GM08714 (cell line): ENCODE data around the gene UPK3B.
"Not testable (repeated sequence)": the region's sequence is repeated elsewhere in the genome, so short reads cannot be mapped to it uniquely, and the experiment has no call there.

ENCODE experiments used
- H3K4me3 ChIP-seq: fragments of 200-500 bp; sonication (Bioruptor generic); 2 replicates; pipeline ENCODE4 v1.5.1; 2014; ENCODE audit warnings: mild to moderate bottlenecking, low read length, inconsistent platforms
- ZNF274 ChIP-seq: IDR thresholded peaks from 2 replicates; pipeline ENCODE4 v1.6.1; 2012; ENCODE audit warnings: mild to moderate bottlenecking, low read depth, low read length

The UPK3B gene

GRCh38 chr7:76509931-76510877, at the start of gene UPK3B:
UPK3B (plus strand) TSS chr7:76510552; CDS start chr7:76510653, 101 bp downstream.
- no peak within 1 kb of the TSS for H3K4me3 ChIP-seq
- TF ChIP-seq ZNF274: no peak

DNA sequence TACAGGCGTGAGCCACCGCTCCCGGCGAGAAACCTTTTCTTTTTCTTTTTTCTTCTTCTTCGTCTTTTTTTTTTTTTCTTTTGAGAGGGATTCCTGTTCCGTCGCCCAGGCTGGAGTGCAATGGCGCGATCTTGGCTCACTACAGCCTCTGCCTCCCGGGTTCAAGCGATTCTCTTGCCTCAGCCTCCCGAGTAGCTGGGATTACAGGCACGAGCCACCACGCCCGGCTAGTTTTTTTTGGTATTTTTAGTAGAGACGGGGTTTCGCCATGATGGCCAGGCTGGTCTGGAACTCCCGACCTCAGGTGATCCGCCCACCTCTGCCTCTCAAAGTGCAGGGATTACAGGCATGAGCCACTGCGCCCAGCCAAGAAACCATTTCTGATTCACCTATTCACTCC, 49.6 kb upstream of the UPK3B start:
- not testable (repeated sequence) for H3K4me3 ChIP-seq

DNA sequence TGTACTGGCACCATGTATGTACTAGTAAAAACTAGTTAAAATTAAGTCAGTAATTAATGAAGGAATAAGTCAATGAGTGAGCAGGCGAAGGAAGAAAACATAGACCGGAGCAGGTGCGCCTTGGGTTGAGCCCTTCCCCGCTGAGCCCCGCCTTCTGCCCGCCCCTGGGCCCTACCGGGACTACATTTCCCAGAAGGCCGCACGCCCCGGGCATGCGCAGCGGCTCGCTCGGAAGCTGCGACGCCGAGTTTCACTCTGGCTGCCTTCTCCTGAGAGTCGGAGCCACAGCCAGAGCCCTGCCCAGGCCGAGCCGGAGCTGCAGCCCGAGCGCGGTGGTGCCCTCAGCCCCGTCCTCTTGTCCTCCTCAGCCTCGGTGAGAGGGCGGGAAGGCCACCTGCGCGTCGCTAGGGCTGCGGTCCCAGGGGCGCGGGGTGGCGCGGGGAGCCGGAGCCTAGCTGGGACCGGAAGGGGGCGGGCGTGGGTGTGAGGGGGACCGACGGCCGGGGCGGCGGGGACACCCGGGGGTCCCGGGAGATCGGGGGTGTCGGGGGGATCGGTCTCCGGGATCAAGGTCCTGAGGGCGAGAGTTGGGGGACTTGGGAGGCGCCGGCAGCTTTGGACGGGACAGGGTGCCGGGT, 48.8 kb upstream of the UPK3B start, which contains the start of gene DTX2:
Gene DTX2, plus strand, starts transcription at position 246 of the 638 bp plus-strand sequence. CDS start 18,801 bp downstream, outside the sequence.
- H3K4me3 ChIP-seq: peak within 1 kb of the TSS; percentile 53; the same call in 1 of the 2 replicates

- not testable (repeated sequence) for H3K4me3 ChIP-seq
Observed at GRCh38 chr7:76462271-76462882, 48.0 kb upstream of the UPK3B start.

DNA sequence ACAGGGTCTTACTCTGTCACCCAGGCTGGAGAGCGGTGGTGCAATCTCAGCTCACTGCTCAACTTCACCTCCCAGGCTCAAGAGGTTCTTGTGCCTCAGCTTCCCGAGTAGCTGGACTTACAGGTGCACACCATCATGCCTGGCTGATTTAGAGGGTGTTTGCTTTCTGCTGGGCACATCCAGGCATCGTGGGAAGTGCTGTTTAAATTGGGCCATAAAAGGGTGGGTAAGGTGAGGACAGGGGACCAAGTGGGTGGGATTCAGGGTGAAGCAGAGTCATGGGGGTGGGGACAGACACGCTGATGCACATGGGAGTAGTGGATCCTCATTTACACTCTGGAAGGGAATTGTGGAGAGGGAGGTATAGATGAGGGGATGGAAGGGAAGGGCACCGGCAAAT, 45.4 kb upstream of the UPK3B start:
- H3K4me3 ChIP-seq: not testable (repeated sequence)

- H3K4me3 ChIP-seq: not testable (repeated sequence)
Observed at GRCh38 chr7:76465950-76466349, 44.4 kb upstream of the UPK3B start.

DNA sequence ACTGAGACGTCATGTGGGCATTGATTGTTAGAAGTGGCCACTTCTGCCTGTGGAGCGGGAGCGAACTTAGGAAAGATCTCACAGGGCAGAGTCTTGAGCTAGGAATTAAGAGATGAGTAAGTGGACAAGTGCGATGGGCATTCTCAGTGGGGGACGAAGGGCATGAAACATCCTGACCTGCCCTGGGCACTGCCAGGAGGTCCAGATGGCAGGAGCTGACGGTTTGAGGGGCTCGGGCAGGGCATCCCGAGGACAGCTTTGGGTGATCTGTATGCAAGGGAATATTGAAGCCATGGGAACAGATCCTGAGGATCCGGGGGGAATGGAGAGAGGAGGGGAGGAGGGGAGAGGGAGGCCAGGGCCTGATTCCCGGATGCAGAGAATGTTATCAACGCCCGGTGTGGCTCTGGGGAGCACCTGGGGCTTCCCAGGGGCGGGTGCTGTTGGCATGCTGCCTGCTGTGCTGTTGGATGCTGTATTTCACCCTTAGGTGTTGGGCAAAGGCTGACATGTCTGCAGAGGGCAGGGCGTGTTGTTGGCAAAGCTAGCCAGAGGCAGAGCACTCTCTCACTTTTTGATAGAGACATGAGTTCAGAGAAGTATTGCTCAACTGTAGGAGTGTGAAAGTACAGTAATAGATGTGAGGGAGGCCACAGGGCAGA, 42.5 kb upstream of the UPK3B start:
- H3K4me3 ChIP-seq: not testable (repeated sequence)

GRCh38 chr7:76471556-76472221, 38.7 kb upstream of the UPK3B start:
- not testable (repeated sequence) for H3K4me3 ChIP-seq

DNA sequence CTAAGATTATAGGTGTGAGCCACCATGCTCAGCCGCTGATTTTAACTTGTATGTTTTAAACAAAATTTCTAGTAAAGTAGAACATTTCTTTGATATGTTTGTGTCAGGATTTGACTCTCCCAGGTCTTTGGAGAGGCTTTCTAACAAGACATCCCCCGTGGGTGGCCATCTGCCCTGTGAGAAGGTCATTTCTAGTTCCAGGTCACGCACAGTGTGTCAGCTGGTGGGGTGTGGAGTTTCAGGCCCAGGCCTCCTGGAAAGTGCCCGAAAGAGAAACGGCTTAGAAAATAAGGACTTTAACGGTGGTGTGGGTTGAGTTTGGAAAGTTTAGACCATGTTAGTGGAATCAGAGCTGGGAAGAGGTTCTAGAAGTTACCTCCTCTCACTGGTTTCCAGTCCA, 37.3 kb upstream of the UPK3B start:
- not testable (repeated sequence) for H3K4me3 ChIP-seq

- not testable (repeated sequence) for H3K4me3 ChIP-seq
Observed at GRCh38 chr7:76476280-76476679, 34.1 kb upstream of the UPK3B start.

GRCh38 chr7:76476742-76477474, 33.4 kb upstream of the UPK3B start:
- not testable (repeated sequence) for H3K4me3 ChIP-seq

DNA sequence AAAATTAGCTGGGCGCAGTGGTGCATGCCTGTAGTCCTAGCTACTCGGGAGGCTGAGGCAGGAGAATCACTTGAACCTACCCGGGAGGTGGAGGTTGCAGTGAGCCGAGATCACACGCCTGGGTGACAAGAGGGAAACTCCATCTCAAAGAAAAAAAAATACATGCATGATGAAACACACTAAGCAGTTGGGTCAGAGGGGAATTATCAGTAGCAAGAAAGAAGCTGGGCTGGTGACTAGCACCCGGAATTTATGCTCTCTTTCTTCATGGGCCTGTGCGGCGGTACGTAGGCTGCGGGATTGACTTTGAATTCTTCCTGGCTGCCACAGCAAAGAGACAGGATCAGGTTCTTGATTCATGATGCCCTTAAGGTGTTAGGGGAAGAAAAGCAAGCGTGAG, 30.7 kb upstream of the UPK3B start:
- not testable (repeated sequence) for H3K4me3 ChIP-seq

DNA sequence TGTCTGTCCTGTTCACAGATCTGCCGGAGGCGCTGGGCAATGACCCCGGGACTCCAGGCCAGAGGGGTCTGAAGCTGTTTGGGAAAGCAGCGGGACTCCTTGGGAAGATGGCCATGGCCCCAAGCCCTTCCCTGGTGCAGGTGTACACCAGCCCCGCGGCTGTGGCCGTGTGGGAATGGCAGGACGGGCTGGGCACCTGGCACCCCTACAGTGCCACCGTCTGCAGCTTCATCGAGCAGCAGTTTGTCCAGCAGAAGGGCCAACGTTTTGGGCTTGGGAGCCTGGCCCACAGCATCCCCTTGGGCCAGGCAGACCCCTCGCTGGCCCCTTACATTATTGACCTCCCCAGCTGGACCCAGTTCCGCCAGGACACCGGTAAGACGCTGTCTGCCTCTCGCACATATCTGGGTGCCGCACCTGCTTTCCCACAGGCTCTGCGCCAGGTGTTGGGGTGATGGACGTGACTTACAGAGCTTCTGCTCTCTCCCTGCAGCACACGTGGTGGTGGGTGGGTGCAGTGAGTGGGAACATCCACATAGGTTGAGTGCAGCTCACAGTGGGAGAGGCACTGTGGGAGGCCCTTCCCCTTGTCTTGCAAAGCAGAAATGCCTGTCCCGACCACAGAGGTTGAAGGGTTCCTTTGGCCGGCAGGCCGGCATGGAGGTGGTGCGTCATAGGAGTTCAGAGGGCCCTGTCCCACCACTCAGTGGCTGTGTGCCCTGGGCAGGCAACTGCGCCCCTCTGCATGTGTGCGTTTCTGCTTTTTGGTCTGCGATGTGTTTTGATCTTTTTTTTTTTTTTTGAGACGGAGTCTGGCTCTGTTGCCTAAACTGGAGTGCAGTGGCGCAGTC, 29.7 kb upstream of the UPK3B start:
- H3K4me3 ChIP-seq: not testable (repeated sequence)

DNA sequence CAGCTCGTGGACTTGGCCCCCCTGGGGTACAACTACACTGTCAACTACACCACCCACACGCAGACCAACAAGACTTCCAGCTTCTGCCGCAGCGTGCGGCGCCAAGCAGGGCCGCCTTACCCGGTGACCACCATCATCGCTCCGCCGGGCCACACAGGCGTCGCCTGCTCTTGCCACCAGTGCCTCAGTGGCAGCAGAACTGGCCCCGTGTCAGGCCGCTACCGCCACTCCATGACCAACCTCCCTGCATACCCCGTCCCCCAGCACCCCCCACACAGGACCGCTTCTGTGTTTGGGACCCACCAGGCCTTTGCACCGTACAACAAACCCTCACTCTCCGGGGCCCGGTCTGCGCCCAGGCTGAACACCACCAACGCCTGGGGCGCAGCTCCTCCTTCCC, 27.7 kb upstream of the UPK3B start:
- not testable (repeated sequence) for H3K4me3 ChIP-seq

GRCh38 chr7:76483081-76483480, 27.3 kb upstream of the UPK3B start:
- not testable (repeated sequence) for H3K4me3 ChIP-seq

DNA sequence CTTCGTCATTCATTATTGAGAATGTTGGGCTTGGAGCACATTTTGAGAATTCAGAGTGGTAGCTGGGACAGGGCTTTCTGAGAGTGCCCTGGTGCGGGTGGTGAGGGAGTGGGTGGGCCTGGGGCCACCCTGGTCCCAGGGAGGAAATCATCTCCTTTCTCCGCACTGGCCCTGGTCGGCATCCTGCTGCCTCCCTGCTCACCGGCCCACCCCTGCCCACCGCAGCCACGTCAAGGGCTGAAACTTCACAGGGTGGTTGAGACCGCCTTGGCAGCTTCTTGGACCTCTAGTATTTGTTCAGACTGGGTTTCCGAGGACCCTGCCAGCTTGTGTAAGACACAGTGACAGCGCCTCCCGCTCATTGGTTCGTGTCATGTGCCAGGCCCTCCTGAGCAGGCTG, 25.9 kb upstream of the UPK3B start:
- H3K4me3 ChIP-seq: not testable (repeated sequence)

DNA sequence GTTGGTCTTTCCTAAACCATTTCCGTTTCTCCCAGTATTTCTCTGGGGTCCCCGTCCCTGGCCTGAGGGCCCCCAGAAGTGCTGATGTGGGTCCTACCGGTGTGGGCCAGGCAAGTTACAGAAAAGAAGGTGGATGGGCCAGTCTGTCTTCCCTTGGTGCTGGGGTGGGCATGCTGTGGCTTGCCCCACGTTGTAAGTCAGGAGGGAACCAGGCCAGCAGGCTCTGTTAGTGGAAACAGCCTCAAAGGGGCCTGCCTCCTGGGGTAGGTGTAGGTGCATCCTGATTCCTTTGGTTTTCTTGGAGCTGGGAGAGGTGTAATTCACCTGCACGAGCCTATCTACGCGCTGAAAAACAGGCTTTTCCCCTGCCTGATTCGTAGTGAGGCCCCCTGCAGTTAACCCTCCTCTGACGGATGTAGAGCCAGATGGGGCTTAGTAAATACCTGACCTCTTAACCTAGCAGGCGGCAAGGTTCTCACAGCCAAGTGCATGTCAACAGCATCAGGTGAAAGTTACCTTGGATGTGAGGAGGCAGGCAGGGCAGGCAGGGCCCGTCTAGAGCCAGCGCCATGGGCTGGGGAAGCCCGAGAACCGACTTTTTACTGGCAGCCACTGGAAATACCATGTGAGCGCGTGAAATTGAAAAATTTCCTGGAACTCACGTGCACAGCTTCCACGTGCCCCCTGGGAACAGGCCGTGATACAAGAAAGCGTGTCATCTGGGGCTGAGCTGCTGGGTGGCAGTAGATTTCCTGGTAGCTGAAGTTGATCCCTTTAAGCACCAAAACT, 24.3 kb upstream of the UPK3B start:
- not testable (repeated sequence) for H3K4me3 ChIP-seq

GRCh38 chr7:76486618-76487017, 23.7 kb upstream of the UPK3B start:
- not testable (repeated sequence) for H3K4me3 ChIP-seq
